Transverse colon (tissue), 4 donors: ENCODE data around the gene CANX. TPM values are rescaled to one million over a fixed set of nuclear protein-coding genes. Genes with fewer than 3 reads are reported as not detected.
A peak's percentile ranks its signal among the peaks of the same experiment; 100 is the strongest.

Experiments used
- DNase-seq: peaks from one replicate; pipeline ENCODE4 v3.0.0-alpha.2; 2019
- H3K27ac ChIP-seq, 4 donors: fragments of 200-600 bp; sonication (generic); 2 replicates each; pipeline ENCODE4 v1.5.1; 2016 to 2018; ENCODE audit warnings: inconsistent platforms in 4 of 4
- H3K27me3 ChIP-seq: fragments of 200-600 bp; sonication (generic); 2 replicates; pipeline ENCODE4 v1.5.1; 2017; ENCODE audit warnings: inconsistent platforms
- H3K36me3 ChIP-seq, 4 donors: fragments of 200-600 bp; sonication (generic); 2 replicates each; pipeline ENCODE4 v1.5.1; 2017 to 2019; ENCODE audit warnings: inconsistent platforms in 4 of 4
- H3K4me1 ChIP-seq, 4 donors: fragments of 200-600 bp; sonication (generic); 2 replicates each; pipeline ENCODE4 v1.5.1; 2017 to 2020; ENCODE audit warnings: inconsistent platforms in 4 of 4
- H3K4me3 ChIP-seq, 4 donors: fragments of 200-600 bp; sonication (generic); 1 replicate in 1 of 4; 2 replicates in 3 of 4; pipeline versions ENCODE4 v1.5.1 to v1.6.1; 2017 to 2019; ENCODE audit warnings: inconsistent platforms in 4 of 4
- H3K9me3 ChIP-seq, 2 donors: fragments of 200-600 bp; sonication (generic); 2 replicates each; pipeline ENCODE4 v1.5.1; 2017 to 2019; ENCODE audit warnings: inconsistent platforms in 2 of 2
- CTCF ChIP-seq, 5 experiments: fragments of 200-600 bp in 3 of 5; fragments of 450-650 bp in 2 of 5; sonication (generic) in 3 of 5; IDR thresholded peaks; 1 replicate in 2 of 5; 2 replicates in 3 of 5; pipeline ENCODE4 v1.5.1; 2016 to 2017; ENCODE audit warnings: antibody characterized with exemption in 5 of 5, inconsistent platforms in 3 of 5, mild to moderate bottlenecking in 2 of 5, moderate library complexity in 1 of 5
- EP300 ChIP-seq: sonication (generic); formaldehyde crosslinking; IDR thresholded peaks from one replicate; pipeline ENCODE4 v1.6.1; 2017; ENCODE audit warnings: antibody characterized with exemption, low read depth
- POLR2A ChIP-seq: fragments of 450-650 bp; IDR thresholded peaks from one replicate; pipeline ENCODE4 v1.6.1; 2016; ENCODE audit warnings: antibody characterized with exemption, mild to moderate bottlenecking, moderate library complexity
- POLR2AphosphoS5 ChIP-seq, 3 donors: sonication (generic); formaldehyde crosslinking; IDR thresholded peaks; one replicate each; pipeline ENCODE4 v1.6.1; 2016; ENCODE audit warnings: antibody characterized with exemption in 3 of 3
- WGBS, 2 donors: methylation state at CpG; one replicate each; pipeline ENCODE4 v1.1.5; 2018; ENCODE audit warnings: low coverage in 1 of 2; 5-methylcytosine and 5-hydroxymethylcytosine counted together
- in situ Hi-C, 4 donors: fragments of 200-750 bp; cut with MboI; loops; one replicate each; pipeline versions ENCODE4 v1.15.0 to v1.15.1; 2017; ENCODE audit warnings: low sequenced_read_pairs in 3 of 4, low pct_ligation_motif_present in 1 of 4, low pct_unique_long_range_greater_than_20kb in 1 of 4
- intact Hi-C: fragments of 100-400 bp; cut with DNase I; formaldehyde crosslinking; loops from one replicate; pipeline ENCODE4 v1.15.1; 2023; ENCODE audit warnings: low total_unique reads
- total RNA-seq, 4 donors: library from RNA; depleted of rRNA; stranded (reverse); fragments of >200 nt; gene quantifications; one replicate each; pipeline ENCODE4 v1.1.0, GENCODE V29; 2016

Gene CANX
- total RNA-seq, 4 donors from 2014 or later: 124 to 398 (median 270) TPM

GRCh38 chr5:179700401-179700918, 1.7 kb downstream of the CANX start:
- peaks cover 17 to 42% (median 39%) of the 10 kb centered on the region in 4 donors for H3K4me1 ChIP-seq
- no peaks in the 10 kb centered on the region for H3K9me3 ChIP-seq
- H3K27ac ChIP-seq: peak overlapping the region; percentile 95 to 100 (median 98)

GRCh38 chr5:179716286-179716685, 17.5 kb downstream of the CANX start:
- in situ Hi-C loops: no loop called here
- no peak overlapping the region for H3K27ac ChIP-seq

More at GRCh38 chr5:179700401-179700918, 1.7 kb downstream of the CANX start:
- in situ Hi-C loops (no loop called here), intact Hi-C loops (no loop called here)
- H3K4me3 ChIP-seq: peak overlapping the region in 3 of 4 donors; percentile 93 to 100 (median 94)
- no peak for DNase-seq
- H3K36me3 ChIP-seq: peaks cover 0 to 7% (median 0%) of the 10 kb centered on the region in 4 donors
- TF ChIP-seq POLR2A (no peak), POLR2AphosphoS5 (IDR thresholded peaks at IDR 0.05) (no peak), CTCF (IDR thresholded peaks at IDR 0.05) (no peak), EP300 (no peak)
- WGBS, 2 donors: 55% methylated on average over 7 of the region's 7 CpGs; no CpG with 5 or more reads in 1 of the 2 donors
- H3K27me3 ChIP-seq: no peaks in the 10 kb centered on the region

GRCh38 chr5:179720222-179720621, 21.5 kb downstream of the CANX start:
- no peaks in the 10 kb centered on the region for H3K4me1 ChIP-seq
- H3K4me3 ChIP-seq: no peak overlapping the region
- peaks cover 0 to 92% (median 40%) of the 10 kb centered on the region in 4 donors for H3K36me3 ChIP-seq
- H3K27me3 ChIP-seq: no peaks in the 10 kb centered on the region
- H3K27ac ChIP-seq: no peak overlapping the region
- in situ Hi-C loops (no loop called here), intact Hi-C loops (no loop called here)
- no peaks in the 10 kb centered on the region for H3K9me3 ChIP-seq
- DNase-seq: no peak
- WGBS, 2 donors: 81 to 88% methylated on average over 1 to 2 of the region's 2 CpGs
- no peak for TF ChIP-seq POLR2A
- no peak for TF ChIP-seq EP300
- TF ChIP-seq POLR2AphosphoS5 (IDR thresholded peaks at IDR 0.05): no peak
- TF ChIP-seq CTCF (IDR thresholded peaks at IDR 0.05): no peak

More at GRCh38 chr5:179716286-179716685, 17.5 kb downstream of the CANX start:
- TF ChIP-seq POLR2A (no peak), EP300 (no peak)
- Histone ChIP-seq H3K4me3 (no peak overlapping the region), H3K9me3 (no peaks in the 10 kb centered on the region), H3K36me3 (peaks cover 0 to 76% (median 31%) of the 10 kb centered on the region in 4 donors), H3K4me1 (no peaks in the 10 kb centered on the region), H3K27me3 (no peaks in the 10 kb centered on the region)
- DNase-seq: no peak
- intact Hi-C loops: no loop called here
- WGBS, 2 donors: 64 to 89% methylated on average over 1 of the region's 1 CpG

GRCh38 chr5:179724163-179724562, 25.4 kb downstream of the CANX start:
- in situ Hi-C loops: no loop called here
- Histone ChIP-seq H3K27me3 (no peaks in the 10 kb centered on the region), H3K27ac (no peak overlapping the region), H3K4me3 (no peak overlapping the region), H3K36me3 (peaks cover 0 to 95% (median 52%) of the 10 kb centered on the region in 4 donors), H3K4me1 (no peaks in the 10 kb centered on the region), H3K9me3 (no peaks in the 10 kb centered on the region)
- intact Hi-C loops: no loop called here
- 89 to 100% methylated on average over 1 to 4 of the region's 4 CpGs for WGBS, 2 donors
- no peak for TF ChIP-seq POLR2A
- TF ChIP-seq EP300: no peak
- no peak for TF ChIP-seq POLR2AphosphoS5 (IDR thresholded peaks at IDR 0.05)
- no peak for TF ChIP-seq CTCF (IDR thresholded peaks at IDR 0.05)
- no peak for DNase-seq

- Histone ChIP-seq H3K4me3 (no peak overlapping the region), H3K27me3 (no peaks in the 10 kb centered on the region), H3K36me3 (peaks cover 0 to 77% (median 44%) of the 10 kb centered on the region in 4 donors), H3K27ac (no peak overlapping the region), H3K9me3 (no peaks in the 10 kb centered on the region), H3K4me1 (peaks cover 2 to 11% (median 6%) of the 10 kb centered on the region in 4 donors)
- in situ Hi-C loops: no loop called here
- intact Hi-C loops: no loop called here
- 54 to 85% methylated on average over 4 to 6 of the region's 6 CpGs for WGBS, 2 donors
- TF ChIP-seq POLR2AphosphoS5 (IDR thresholded peaks at IDR 0.05): no peak
- TF ChIP-seq POLR2A: no peak
- no peak for TF ChIP-seq CTCF (IDR thresholded peaks at IDR 0.05)
- no peak for TF ChIP-seq EP300
- no peak for DNase-seq
Measured at GRCh38 chr5:179727106-179727505, 28.3 kb downstream of the CANX start.
